NB4 (cell line): Measurements from ENCODE around the gene THADA.

Experiments
- CTCF ChIP-seq: IDR thresholded peaks from one replicate; pipeline ENCODE4 v1.5.1; 2012; ENCODE audit warnings: low read depth, low read length
- POLR2A ChIP-seq: IDR thresholded peaks from 2 replicates; pipeline ENCODE4 v1.6.1; 2011; ENCODE audit warnings: mild to moderate bottlenecking; ENCODE audit not compliant: insufficient read length; ENCODE audit errors: extremely low read depth

- TF ChIP-seq CTCF (no peak), POLR2A (no peak)
Observed at GRCh38 chr2:43180897-43181296, 414.9 kb downstream of the THADA start.
